ENCODE data around the gene ALDH3B1.

Gene ALDH3B1

GRCh38 chr11:68021167-68021787 lies 11.2 kb downstream of the ALDH3B1 start:
- Histone ChIP-seq H3K79me2 (ENCODE audit: insufficient read depth, low read length) (no peaks in the 10 kb centered on the region), H3K9me3 (ENCODE audit: insufficient read depth, low read depth, low read length) (no peaks in the 10 kb centered on the region), H3K36me3 (ENCODE audit: insufficient read depth, low read length) (no peaks in the 10 kb centered on the region), H3K27me3 (ENCODE audit: insufficient read depth, low read length, poor library complexity, severe bottlenecking) (no peaks in the 10 kb centered on the region), H4K20me1 (ENCODE audit: insufficient read depth, low read length, poor library complexity, severe bottlenecking) (no peaks in the 10 kb centered on the region), H3K4me1 (ENCODE audit: insufficient read depth, low read length, poor library complexity, severe bottlenecking) (no peaks in the 10 kb centered on the region), H3K9me2 (replicated peaks; ENCODE audit: low read depth, low read length) (no peaks in the 10 kb centered on the region), H3F3A (ENCODE audit: low read depth) (peaks cover 3% of the 10 kb centered on the region; the same call in 1 of the 2 replicates), H2AFZ (ENCODE audit: low read length) (no peak overlapping the region), H3K4me3 (ENCODE audit: low read length, poor library complexity, severe bottlenecking) (no peak overlapping the region), H3K4me2 (ENCODE audit: low read depth, low read length, poor library complexity, severe bottlenecking) (no peak overlapping the region), H3K9ac (ENCODE audit: low read depth, low read length, poor library complexity, severe bottlenecking) (no peak overlapping the region)
- TF ChIP-seq EZH2phosphoT487 (IDR thresholded peaks at IDR 0.05; ENCODE audit: borderline replicate concordance) = no peak
- 0 out of 2 replicates have a peak, but pooled peaks have one; percentile 10 for TF ChIP-seq CTCF (conservative IDR thresholded peaks at IDR 0.05; ENCODE audit: low read length)

- Histone ChIP-seq H4K20me1 (ENCODE audit: insufficient read depth, low read length, poor library complexity, severe bottlenecking) (no peaks in the 10 kb centered on the region), H3K4me3 (ENCODE audit: low read length, poor library complexity, severe bottlenecking) (no peak overlapping the region), H3K9me3 (ENCODE audit: insufficient read depth, low read depth, low read length) (no peaks in the 10 kb centered on the region), H3K9me2 (replicated peaks; ENCODE audit: low read depth, low read length) (no peaks in the 10 kb centered on the region), H3K4me1 (ENCODE audit: insufficient read depth, low read length, poor library complexity, severe bottlenecking) (no peaks in the 10 kb centered on the region), H3K79me2 (ENCODE audit: insufficient read depth, low read length) (no peaks in the 10 kb centered on the region), H3F3A (ENCODE audit: low read depth) (peaks cover 3% of the 10 kb centered on the region; the same call in 1 of the 2 replicates), H3K4me2 (ENCODE audit: low read depth, low read length, poor library complexity, severe bottlenecking) (no peak overlapping the region), H3K9ac (ENCODE audit: low read depth, low read length, poor library complexity, severe bottlenecking) (no peak overlapping the region), H3K27me3 (ENCODE audit: insufficient read depth, low read length, poor library complexity, severe bottlenecking) (no peaks in the 10 kb centered on the region), H3K36me3 (ENCODE audit: insufficient read depth, low read length) (no peaks in the 10 kb centered on the region), H2AFZ (ENCODE audit: low read length) (no peak overlapping the region)
- TF ChIP-seq CTCF (conservative IDR thresholded peaks at IDR 0.05; ENCODE audit: low read length) = no peak
- no peak for TF ChIP-seq EZH2phosphoT487 (IDR thresholded peaks at IDR 0.05; ENCODE audit: borderline replicate concordance)
These were observed 12.4 kb downstream of the ALDH3B1 start for GRCh38 chr11:68022531-68022930.

GRCh38 chr11:68024508-68024907 lies 14.4 kb downstream of the ALDH3B1 start:
- Histone ChIP-seq H3K9me3 (ENCODE audit: insufficient read depth, low read depth, low read length) (no peaks in the 10 kb centered on the region), H2AFZ (ENCODE audit: low read length) (no peak overlapping the region), H3K4me1 (ENCODE audit: insufficient read depth, low read length, poor library complexity, severe bottlenecking) (peaks cover 10% of the 10 kb centered on the region), H3K36me3 (ENCODE audit: insufficient read depth, low read length) (no peaks in the 10 kb centered on the region), H3K27me3 (ENCODE audit: insufficient read depth, low read length, poor library complexity, severe bottlenecking) (no peaks in the 10 kb centered on the region), H3K4me3 (ENCODE audit: low read length, poor library complexity, severe bottlenecking) (no peak overlapping the region), H3K9me2 (replicated peaks; ENCODE audit: low read depth, low read length) (no peaks in the 10 kb centered on the region), H3K79me2 (ENCODE audit: insufficient read depth, low read length) (peaks cover 5% of the 10 kb centered on the region; the same call in 1 of the 2 replicates), H4K20me1 (ENCODE audit: insufficient read depth, low read length, poor library complexity, severe bottlenecking) (no peaks in the 10 kb centered on the region), H3K9ac (ENCODE audit: low read depth, low read length, poor library complexity, severe bottlenecking) (no peak overlapping the region), H3K4me2 (ENCODE audit: low read depth, low read length, poor library complexity, severe bottlenecking) (no peak overlapping the region), H3F3A (ENCODE audit: low read depth) (peaks cover 3% of the 10 kb centered on the region; the same call in 1 of the 2 replicates)
- no peak for TF ChIP-seq CTCF (conservative IDR thresholded peaks at IDR 0.05; ENCODE audit: low read length)
- no peak for TF ChIP-seq EZH2phosphoT487 (IDR thresholded peaks at IDR 0.05; ENCODE audit: borderline replicate concordance)
